ENCODE measurements around the gene HTR6. TPM values are rescaled to one million over a fixed set of nuclear protein-coding genes. Genes with fewer than 3 reads are reported as not detected.

HTR6 gene
- total RNA-seq, 1 donor from 2014 or later: not detected

DNA sequence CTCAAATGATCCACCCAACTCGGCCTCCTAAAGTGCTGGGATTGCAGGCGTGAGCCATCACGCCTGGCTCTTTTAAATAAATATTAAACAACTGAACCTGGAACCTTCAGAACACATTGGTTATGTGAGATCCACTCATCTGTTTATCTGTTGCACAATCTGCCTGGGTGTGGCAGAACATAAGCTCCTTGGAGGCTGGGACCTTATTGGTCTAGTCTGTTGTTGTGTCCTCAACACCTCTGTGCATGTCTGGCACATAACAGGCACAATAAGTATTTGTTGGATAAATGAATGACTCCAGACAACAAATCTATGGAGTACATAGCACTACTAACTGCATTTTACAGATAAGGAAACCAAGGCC is 24.7 kb upstream of the HTR6 start:
- TF ChIP-seq CTCF (IDR thresholded peaks at IDR 0.05): no peak
- H3K27me3 ChIP-seq: no peaks in the 10 kb centered on the region
- peaks cover 0 to 18% of the 10 kb centered on the region in 2 donors for H3K4me1 ChIP-seq
- no peak for DNase-seq (ENCODE audit: low spot score in 2 of 2)
- H3K4me3 ChIP-seq: no peak overlapping the region
- H3K36me3 ChIP-seq: no peaks in the 10 kb centered on the region
- intact Hi-C loops (cut with DNase I): no loop called here
- H3K9me3 ChIP-seq: no peaks in the 10 kb centered on the region
- H3K27ac ChIP-seq: no peak overlapping the region

GRCh38 chr1:19640363-19641316 is 24.0 kb upstream of the HTR6 start:
- Histone ChIP-seq H3K27ac (no peak overlapping the region), H3K36me3 (no peaks in the 10 kb centered on the region), H3K4me3 (no peak overlapping the region), H3K9me3 (no peaks in the 10 kb centered on the region), H3K4me1 (peaks cover 0 to 17% of the 10 kb centered on the region in 2 donors), H3K27me3 (no peaks in the 10 kb centered on the region)
- intact Hi-C loops (cut with DNase I): no loop called here
- no peak for TF ChIP-seq CTCF (IDR thresholded peaks at IDR 0.05)
- DNase-seq (ENCODE audit: low spot score in 2 of 2): no peak

GRCh38 chr1:19643121-19643520 is 21.6 kb upstream of the HTR6 start:
- Histone ChIP-seq H3K27ac (peak overlapping the region; percentile 89 to 91), H3K4me3 (peak overlapping the region; percentile 67 to 75), H3K4me1 (peaks cover 12 to 31% of the 10 kb centered on the region in 2 donors), H3K36me3 (no peaks in the 10 kb centered on the region), H3K27me3 (no peaks in the 10 kb centered on the region), H3K9me3 (no peaks in the 10 kb centered on the region)
- intact Hi-C loops (cut with DNase I): no loop called here
- no peak for TF ChIP-seq CTCF (IDR thresholded peaks at IDR 0.05)
- no peak for DNase-seq (ENCODE audit: low spot score in 2 of 2)

- Histone ChIP-seq H3K27ac (peak within 1 kb of the TSS; percentile 90 to 91), H3K27me3 (no peaks in the 10 kb centered on the region), H3K9me3 (no peaks in the 10 kb centered on the region), H3K4me1 (peaks cover 18 to 36% of the 10 kb centered on the region in 2 donors), H3K36me3 (no peaks in the 10 kb centered on the region), H3K4me3 (peak within 1 kb of the TSS; percentile 67 to 75)
- DNase-seq (ENCODE audit: low spot score in 2 of 2): peak in 1 of 2 donors; percentile 81
- no peak for TF ChIP-seq CTCF (IDR thresholded peaks at IDR 0.05)
- intact Hi-C loops (cut with DNase I): loop anchor here (2.0 kb wide), 3 partner anchors 47 to 331 kb away; partner anchors contain the start of genes AKR7A2, CAPZB and SLC66A1
Observed at GRCh38 chr1:19643602-19644394, 20.9 kb upstream of the HTR6 start, which contains the start of gene NBL1. TSS of gene NBL1 (plus strand) at chr1:19644311. CDS start at chr1:19655031, 10,720 bp downstream.

- TF ChIP-seq CTCF (IDR thresholded peaks at IDR 0.05): no peak
- no peaks in the 10 kb centered on the region for H3K27me3 ChIP-seq
- peak overlapping the region; percentile 67 to 75 for H3K4me3 ChIP-seq
- no peaks in the 10 kb centered on the region for H3K36me3 ChIP-seq
- H3K4me1 ChIP-seq: peaks cover 18 to 36% of the 10 kb centered on the region in 2 donors
- H3K9me3 ChIP-seq: no peaks in the 10 kb centered on the region
- DNase-seq (ENCODE audit: low spot score in 2 of 2): no peak
- peak overlapping the region; percentile 90 to 91 for H3K27ac ChIP-seq
- intact Hi-C loops (cut with DNase I): loop anchor here (2.0 kb wide), 3 partner anchors 48 to 332 kb away; partner anchors contain the start of genes AKR7A2, CAPZB and SLC66A1
Observed at GRCh38 chr1:19644395-19644680, 20.3 kb upstream of the HTR6 start.

Measured in ascending aorta (tissue), 2 donors.